SIG-M5 treated with dmso at 0.1 percent for 504 hours (cell line): ENCODE measurements around the gene CTSE.

Experiments
- DNase-seq: peaks from one replicate; lab custom pipeline; 2025; ENCODE audit not compliant: unreplicated experiment; lab: John Stamatoyannopoulos, UW

The CTSE gene

GRCh38 chr1:205973377-205974232 is 50.1 kb downstream of the CTSE start:
- no peak for DNase-seq

- no peak for DNase-seq
Measured at GRCh38 chr1:205972491-205973168, 51.1 kb downstream of the CTSE start.

- no peak for DNase-seq
Measured at GRCh38 chr1:205972081-205972480, 51.6 kb downstream of the CTSE start.

GRCh38 chr1:205971082-205971481 is 52.6 kb downstream of the CTSE start:
- DNase-seq, result no peak

GRCh38 chr1:205970486-205970885 is 53.2 kb downstream of the CTSE start:
- no peak for DNase-seq

- no peak for DNase-seq
Measured at GRCh38 chr1:205969229-205969628, 54.5 kb downstream of the CTSE start.

- no peak for DNase-seq
Measured at GRCh38 chr1:205967554-205968335, 56.0 kb downstream of the CTSE start.

- DNase-seq, result no peak
Measured at GRCh38 chr1:205965036-205965884, 58.4 kb downstream of the CTSE start.

- peak; percentile 68 for DNase-seq
Measured at GRCh38 chr1:205963352-205964155, 60.1 kb downstream of the CTSE start.

- DNase-seq, result no peak
Measured at GRCh38 chr1:205962821-205963221, 60.9 kb downstream of the CTSE start.

- no peak for DNase-seq
Measured at GRCh38 chr1:205961991-205962820, 61.5 kb downstream of the CTSE start.

GRCh38 chr1:205961405-205961804 is 62.3 kb downstream of the CTSE start:
- DNase-seq, result no peak

GRCh38 chr1:205959789-205960188 is 63.9 kb downstream of the CTSE start:
- no peak for DNase-seq
